Body of pancreas (tissue), 4 donors: Measurements from ENCODE around the gene COL23A1.

Experiments used
- POLR2A ChIP-seq, 3 donors: fragments of 450-650 bp; IDR thresholded peaks; one replicate each; pipeline ENCODE4 v1.6.1; 2016; ENCODE audit warnings: antibody characterized with exemption in 3 of 3, mild to moderate bottlenecking in 2 of 3
- TF ChIP-seq, protein P1 (sequence below), 7 experiments: fragments of 450-650 bp in 4 of 7; fragments of 200-600 bp in 3 of 7; sonication (generic) in 3 of 7; IDR thresholded peaks; one replicate each; pipeline ENCODE4 v1.5.1; 2016 to 2019; ENCODE audit warnings: antibody characterized with exemption in 7 of 7

DNA sequence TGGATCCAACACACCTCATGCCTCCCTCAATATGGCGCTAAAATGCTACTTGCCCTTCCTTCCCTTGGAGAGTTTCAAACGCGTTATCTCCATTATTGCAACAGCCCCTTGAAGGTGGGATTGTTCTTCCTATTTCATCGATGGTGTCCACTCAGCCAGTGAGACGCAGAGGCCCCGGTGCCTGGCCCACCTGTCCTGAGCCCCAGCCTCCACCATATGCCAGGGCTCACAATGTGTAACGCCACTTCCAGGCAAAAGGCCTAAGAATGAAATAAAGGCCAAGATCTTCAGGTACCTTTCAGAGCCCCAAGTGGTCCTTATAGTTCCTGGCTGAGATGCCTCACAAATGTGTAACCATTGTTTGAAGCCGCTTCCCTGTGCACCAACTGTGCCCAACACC lies 186.8 kb downstream of the COL23A1 start:
- TF ChIP-seq, protein P1, sequence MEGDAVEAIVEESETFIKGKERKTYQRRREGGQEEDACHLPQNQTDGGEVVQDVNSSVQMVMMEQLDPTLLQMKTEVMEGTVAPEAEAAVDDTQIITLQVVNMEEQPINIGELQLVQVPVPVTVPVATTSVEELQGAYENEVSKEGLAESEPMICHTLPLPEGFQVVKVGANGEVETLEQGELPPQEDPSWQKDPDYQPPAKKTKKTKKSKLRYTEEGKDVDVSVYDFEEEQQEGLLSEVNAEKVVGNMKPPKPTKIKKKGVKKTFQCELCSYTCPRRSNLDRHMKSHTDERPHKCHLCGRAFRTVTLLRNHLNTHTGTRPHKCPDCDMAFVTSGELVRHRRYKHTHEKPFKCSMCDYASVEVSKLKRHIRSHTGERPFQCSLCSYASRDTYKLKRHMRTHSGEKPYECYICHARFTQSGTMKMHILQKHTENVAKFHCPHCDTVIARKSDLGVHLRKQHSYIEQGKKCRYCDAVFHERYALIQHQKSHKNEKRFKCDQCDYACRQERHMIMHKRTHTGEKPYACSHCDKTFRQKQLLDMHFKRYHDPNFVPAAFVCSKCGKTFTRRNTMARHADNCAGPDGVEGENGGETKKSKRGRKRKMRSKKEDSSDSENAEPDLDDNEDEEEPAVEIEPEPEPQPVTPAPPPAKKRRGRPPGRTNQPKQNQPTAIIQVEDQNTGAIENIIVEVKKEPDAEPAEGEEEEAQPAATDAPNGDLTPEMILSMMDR (IDR thresholded peaks at IDR 0.05) = no peak
- TF ChIP-seq POLR2A (IDR thresholded peaks at IDR 0.05) = no peak
